K562 (cell line): ENCODE results near the gene TSPAN15. TPM values are rescaled to one million over a fixed set of nuclear protein-coding genes. Genes with fewer than 3 reads are reported as not detected.

ENCODE experiments used
- ASH1L ChIP-seq: fragments of 450-650 bp; IDR thresholded peaks from 2 replicates; pipeline ENCODE4 v1.6.1; 2018; ENCODE audit warnings: borderline replicate concordance, mild to moderate bottlenecking, low read depth; ENCODE audit not compliant: partially characterized antibody
- CC2D1A ChIP-seq: fragments of 450-650 bp; IDR thresholded peaks from 2 replicates; pipeline ENCODE4 v1.6.1; 2017; ENCODE audit warnings: mild to moderate bottlenecking
- DNMT1 ChIP-seq: fragments of 450-650 bp; IDR thresholded peaks from 2 replicates; pipeline ENCODE4 v1.6.1; 2016; ENCODE audit warnings: antibody characterized with exemption, mild to moderate bottlenecking
- EHMT2 ChIP-seq: fragments of 450-650 bp; IDR thresholded peaks from 2 replicates; pipeline ENCODE4 v1.6.1; 2018; ENCODE audit warnings: antibody characterized with exemption
- HCFC1 ChIP-seq: IDR thresholded peaks from 2 replicates; pipeline ENCODE4 v1.6.1; 2012; ENCODE audit warnings: low read depth, low read length, improper control_type of control experiment
- JUN ChIP-seq, 2 experiments: sonication (generic) in 1 of 2; formaldehyde crosslinking in 1 of 2; IDR thresholded peaks; 2 replicates each; pipeline versions ENCODE4 v1.6.1 to v1.8.0; 2012 to 2022; ENCODE audit warnings: borderline replicate concordance in 2 of 2, mild to moderate bottlenecking in 2 of 2, improper control_type of control experiment in 1 of 2, low read depth in 1 of 2, low read length in 1 of 2, missing genetic modification reagents in 1 of 2
- KAT7 ChIP-seq: sonication (generic); formaldehyde crosslinking; IDR thresholded peaks from 2 replicates; pipeline ENCODE4 v1.8.0; 2022; ENCODE audit warnings: missing genetic modification reagents, mild to moderate bottlenecking, borderline replicate concordance
- LCOR ChIP-seq: sonication (generic); formaldehyde crosslinking; IDR thresholded peaks from 2 replicates; pipeline ENCODE4 v1.8.0; 2022; ENCODE audit warnings: mild to moderate bottlenecking, missing genetic modification reagents
- LEF1 ChIP-seq: fragments of 450-650 bp; IDR thresholded peaks from 2 replicates; pipeline ENCODE4 v1.6.1; 2016; ENCODE audit warnings: mild to moderate bottlenecking
- NR4A1 ChIP-seq, 2 experiments: fragments of 250-450 bp in 1 of 2; fragments of 450-650 bp in 1 of 2; sonication (Bioruptor Pico) in 1 of 2; IDR thresholded peaks; 2 replicates each; pipeline versions ENCODE4 v1.4.0 to v1.6.1; 2016 to 2020; ENCODE audit warnings: mild to moderate bottlenecking in 2 of 2, missing compliant biosample characterization in 1 of 2, missing genetic modification characterization in 1 of 2, moderate library complexity in 1 of 2
- NRF1 ChIP-seq, 2 experiments: fragments of 450-650 bp; IDR thresholded peaks in 1 of 2; conservative IDR thresholded peaks in 1 of 2; 2 replicates each; pipeline ENCODE4 v1.6.1; 2014; ENCODE audit warnings: mild to moderate bottlenecking in 2 of 2
- PHF20 ChIP-seq: fragments of 450-650 bp; IDR thresholded peaks from 2 replicates; pipeline ENCODE4 v1.6.1; 2018; ENCODE audit not compliant: partially characterized antibody
- POLR3G ChIP-seq: IDR thresholded peaks from 2 replicates; pipeline ENCODE4 v1.6.1; 2011; ENCODE audit not compliant: insufficient read length, insufficient replicate concordance; ENCODE audit errors: extremely low read depth
- POU5F1 ChIP-seq: fragments of 150-350 bp; IDR thresholded peaks from 2 replicates; pipeline ENCODE4 v1.6.1; 2014; ENCODE audit warnings: borderline replicate concordance, low read length, low read depth, mild to moderate bottlenecking; ENCODE audit not compliant: partially characterized antibody
- TAF1 ChIP-seq: IDR thresholded peaks from 2 replicates; pipeline ENCODE4 v1.6.1; 2011; ENCODE audit warnings: mild to moderate bottlenecking, low read length, moderate library complexity; ENCODE audit not compliant: insufficient read depth, control insufficient read depth, severe bottlenecking; ENCODE audit errors: extremely low read depth
- TBP ChIP-seq: optimal IDR thresholded peaks from 2 replicates; pipeline ENCODE3; 2011; ENCODE audit warnings: low read depth, low read length, improper control_type of control experiment
- TRIM25 ChIP-seq: fragments of 450-650 bp; IDR thresholded peaks from 2 replicates; pipeline ENCODE4 v1.7.0; 2016; ENCODE audit warnings: borderline replicate concordance
- ZNF76 ChIP-seq: fragments of 250-450 bp; sonication (Bioruptor Pico); IDR thresholded peaks from 2 replicates; pipeline ENCODE4 v1.4.0; 2020; ENCODE audit warnings: mild to moderate bottlenecking, moderate library complexity, borderline replicate concordance
- polyA plus RNA-seq, 8 experiments: library from polyadenylated mRNA; depleted of rRNA in 4 of 8; stranded (reverse) in 5 of 8; unstranded in 3 of 8; fragments of >200 nt; fragmentation: Nextera tagmentation in 2 of 8; fragmentation: Illumina TruSeq in 1 of 8; extraction: Ambion mirVana in 2 of 8; extraction: Trizol in 1 of 8; gene quantifications; 2 replicates each; pipeline versions ENCODE4 v1.2.1 to v1.2.3, GENCODE V29; 2011 to 2014; ENCODE audit warnings: inconsistent platforms in 1 of 8, missing spikeins in 1 of 8
- total RNA-seq, 7 experiments: library from RNA; depleted of rRNA in 6 of 7; stranded (reverse); fragments of >200 nt in 6 of 7; fragmentation: Illumina TruSeq in 2 of 7; extraction: Trizol in 2 of 7; gene quantifications; 2 replicates each; pipeline versions ENCODE4 v1.2.1 to v1.2.3, GENCODE V29; 2011 to 2021; ENCODE audit warnings: low replicate concordance in 1 of 7
- TF ChIP-seq, protein P1 (sequence below): fragments of 450-650 bp; IDR thresholded peaks from 2 replicates; pipeline ENCODE4 v1.6.1; 2016; ENCODE audit warnings: antibody characterized with exemption
- TF ChIP-seq, protein P2 (sequence below): fragments of 250-450 bp; sonication (Bioruptor Pico); IDR thresholded peaks from 2 replicates; pipeline ENCODE4 v1.4.0; 2020; ENCODE audit warnings: mild to moderate bottlenecking, moderate library complexity
- TF ChIP-seq, protein P3 (sequence below): IDR thresholded peaks from 2 replicates; pipeline ENCODE4 v1.6.1; 2011; ENCODE audit not compliant: insufficient read length; ENCODE audit errors: extremely low read depth

TSPAN15 gene
- total and polyA plus RNA-seq, 9 of the 15 experiments (the other 6 are each of a cell fraction or from before 2014, with no cell fraction given), result 0.33 to 1.0 (median 0.45) TPM; not detected in 2

DNA sequence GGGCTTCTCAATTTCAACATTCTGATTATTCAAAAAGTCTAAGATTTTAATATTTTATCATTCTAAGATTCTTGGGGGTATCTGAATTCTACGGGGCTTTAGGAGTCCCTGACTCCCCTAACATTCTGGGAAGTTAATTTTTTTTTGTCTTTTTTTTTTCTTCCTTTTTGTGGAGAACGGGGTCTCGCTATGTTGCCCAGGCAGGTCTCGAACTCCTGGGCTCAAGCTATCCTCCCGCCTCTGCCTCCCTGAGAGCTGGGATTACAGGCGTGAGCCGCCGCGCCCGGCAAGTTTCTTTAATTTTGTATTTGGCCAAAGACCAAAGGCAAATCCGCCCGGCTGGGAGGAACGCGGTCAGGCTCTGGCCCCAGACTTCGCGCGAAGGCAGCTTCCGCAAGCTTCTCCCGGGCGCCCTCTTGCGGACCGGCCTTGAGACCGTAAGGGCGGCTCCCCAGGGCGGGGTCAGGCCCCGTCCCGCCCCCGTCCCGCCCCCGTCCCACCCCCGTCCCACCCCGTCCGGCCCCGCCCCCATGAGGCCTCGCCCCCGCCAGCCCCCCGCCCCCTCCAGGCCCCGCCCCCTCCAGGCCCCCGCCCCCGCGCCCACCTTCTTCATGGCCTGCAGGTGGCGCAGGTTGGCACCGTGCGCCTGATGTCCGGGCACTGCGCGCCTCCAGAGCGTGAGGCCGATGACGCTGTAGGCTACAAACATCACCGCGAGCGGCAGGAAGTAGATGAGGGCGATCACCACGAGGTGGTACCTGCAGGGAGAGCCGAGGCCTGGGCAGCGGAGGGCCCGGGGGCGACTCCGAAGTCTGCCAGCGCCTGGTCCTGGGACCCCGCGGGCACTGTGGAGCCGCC, 42.7 kb upstream of the TSPAN15 start (continued):
- TF ChIP-seq POU5F1 (no peak), NR4A1 (CRISPR knock-in tag; IDR thresholded peaks at IDR 0.05) (no peak), NR4A1 (tag; IDR thresholded peaks at IDR 0.05) (0 out of 2 replicates have a peak, but pooled peaks have one; percentile 49), NRF1 (conservative IDR thresholded peaks at IDR 0.05 in 1 of 2, IDR thresholded peaks at IDR 0.05 in 1 of 2) (0 out of 4 replicates have a peak, but pooled peaks of 1 of the 2 experiments have one; percentile 16), EHMT2 (no peak), HCFC1 (peak; percentile 38), JUN (IDR thresholded peaks at IDR 0.05; ENCODE audit: borderline replicate concordance, low read depth, low read length) (no peak; the same call in 1 of the 2 replicates), JUN (CRISPR knock-in tag; IDR thresholded peaks at IDR 0.05; ENCODE audit: borderline replicate concordance) (no peak), KAT7 (CRISPR knock-in tag) (no peak), PHF20 (peak; percentile 31), ASH1L (peak; percentile 54), LCOR (CRISPR knock-in tag) (peak; percentile 88), TAF1 (peak; percentile 65), TRIM25 (no peak), TBP (peak; percentile 37), LEF1 (no peak), POLR3G (no peak), DNMT1 (no peak), CC2D1A (peak; percentile 64; the same call in 1 of the 2 replicates), ZNF76 (CRISPR knock-in tag) (no peak)
- TF ChIP-seq, protein P1, sequence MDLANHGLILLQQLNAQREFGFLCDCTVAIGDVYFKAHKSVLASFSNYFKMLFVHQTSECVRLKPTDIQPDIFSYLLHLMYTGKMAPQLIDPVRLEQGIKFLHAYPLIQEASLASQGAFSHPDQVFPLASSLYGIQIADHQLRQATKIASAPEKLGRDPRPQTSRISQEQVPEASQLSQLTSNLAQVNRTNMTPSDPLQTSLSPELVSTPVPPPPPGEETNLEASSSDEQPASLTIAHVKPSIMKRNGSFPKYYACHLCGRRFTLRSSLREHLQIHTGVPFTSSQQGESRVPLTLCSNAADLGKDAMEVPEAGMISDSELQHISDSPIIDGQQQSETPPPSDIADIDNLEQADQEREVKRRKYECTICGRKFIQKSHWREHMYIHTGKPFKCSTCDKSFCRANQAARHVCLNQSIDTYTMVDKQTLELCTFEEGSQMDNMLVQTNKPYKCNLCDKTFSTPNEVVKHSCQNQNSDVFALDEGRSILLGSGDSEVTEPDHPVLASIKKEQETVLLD, result 0 out of 2 replicates have a peak, but pooled peaks have one; percentile 14
- TF ChIP-seq, protein P2, sequence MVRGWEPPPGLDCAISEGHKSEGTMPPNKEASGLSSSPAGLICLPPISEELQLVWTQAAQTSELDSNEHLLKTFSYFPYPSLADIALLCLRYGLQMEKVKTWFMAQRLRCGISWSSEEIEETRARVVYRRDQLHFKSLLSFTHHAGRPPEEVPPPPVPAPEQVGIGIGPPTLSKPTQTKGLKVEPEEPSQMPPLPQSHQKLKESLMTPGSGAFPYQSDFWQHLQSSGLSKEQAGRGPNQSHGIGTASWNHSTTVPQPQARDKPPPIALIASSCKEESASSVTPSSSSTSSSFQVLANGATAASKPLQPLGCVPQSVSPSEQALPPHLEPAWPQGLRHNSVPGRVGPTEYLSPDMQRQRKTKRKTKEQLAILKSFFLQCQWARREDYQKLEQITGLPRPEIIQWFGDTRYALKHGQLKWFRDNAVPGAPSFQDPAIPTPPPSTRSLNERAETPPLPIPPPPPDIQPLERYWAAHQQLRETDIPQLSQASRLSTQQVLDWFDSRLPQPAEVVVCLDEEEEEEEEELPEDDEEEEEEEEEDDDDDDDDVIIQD, result no peak
- TF ChIP-seq, protein P3, sequence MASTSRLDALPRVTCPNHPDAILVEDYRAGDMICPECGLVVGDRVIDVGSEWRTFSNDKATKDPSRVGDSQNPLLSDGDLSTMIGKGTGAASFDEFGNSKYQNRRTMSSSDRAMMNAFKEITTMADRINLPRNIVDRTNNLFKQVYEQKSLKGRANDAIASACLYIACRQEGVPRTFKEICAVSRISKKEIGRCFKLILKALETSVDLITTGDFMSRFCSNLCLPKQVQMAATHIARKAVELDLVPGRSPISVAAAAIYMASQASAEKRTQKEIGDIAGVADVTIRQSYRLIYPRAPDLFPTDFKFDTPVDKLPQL, result no peak
